H9 (cell line): ENCODE data around the gene TMEM169. TPM values are rescaled to one million over a fixed set of nuclear protein-coding genes. Genes with fewer than 3 reads are reported as not detected.

ENCODE experiments used
- DNase-seq: peaks from one replicate; pipeline ENCODE4 v3.0.0-alpha.2; 2017
- H2AFZ ChIP-seq: one replicate; pipeline ENCODE4 v1.6.1; 2013; ENCODE audit warnings: mild to moderate bottlenecking, low read length, control low read depth, moderate library complexity
- H2AK5ac ChIP-seq: 2 replicates; pipeline ENCODE4 v1.6.1; 2013; ENCODE audit warnings: low read length, control low read depth, mixed read lengths; ENCODE audit not compliant: insufficient read length
- H2BK120ac ChIP-seq: one replicate; pipeline ENCODE4 v1.6.1; 2013; ENCODE audit warnings: low read depth, mild to moderate bottlenecking, low read length, control low read depth, inconsistent platforms; ENCODE audit not compliant: poor library complexity, severe bottlenecking
- H2BK12ac ChIP-seq: 2 replicates; pipeline ENCODE4 v1.6.1; 2013; ENCODE audit warnings: low read length, control low read depth, mixed read lengths, low read depth; ENCODE audit not compliant: insufficient read length
- H2BK15ac ChIP-seq: 2 replicates; pipeline ENCODE4 v1.6.1; 2013; ENCODE audit warnings: low read depth, low read length, control low read depth
- H2BK20ac ChIP-seq: one replicate; pipeline ENCODE4 v1.6.1; 2013; ENCODE audit warnings: low read depth, mild to moderate bottlenecking, low read length, control low read depth, inconsistent platforms; ENCODE audit not compliant: poor library complexity, severe bottlenecking
- H2BK5ac ChIP-seq: 2 replicates; pipeline ENCODE4 v1.6.1; 2013; ENCODE audit warnings: low read length, control low read depth, mixed read lengths; ENCODE audit not compliant: insufficient read length
- H3K14ac ChIP-seq: 2 replicates; pipeline ENCODE4 v1.6.1; 2013; ENCODE audit warnings: low read length, control low read depth; ENCODE audit not compliant: insufficient read depth
- H3K18ac ChIP-seq: 2 replicates; pipeline ENCODE4 v1.6.1; 2013; ENCODE audit warnings: low read depth, mild to moderate bottlenecking, mixed read lengths, low read length, control low read depth; ENCODE audit not compliant: insufficient read length
- H3K23ac ChIP-seq: 2 replicates; pipeline ENCODE4 v1.6.1; 2013; ENCODE audit warnings: low read length, control low read depth, mixed read lengths, low read depth; ENCODE audit not compliant: insufficient read length
- H3K23me2 ChIP-seq: 2 replicates; pipeline ENCODE4 v1.6.1; 2013; ENCODE audit warnings: low read depth, mild to moderate bottlenecking, mixed read lengths, low read length, control low read depth; ENCODE audit not compliant: insufficient read length, poor library complexity, severe bottlenecking
- H3K27ac ChIP-seq: 2 replicates; pipeline ENCODE4 v1.5.1; 2013; ENCODE audit warnings: low read length, control low read depth, mixed read lengths, low read depth; ENCODE audit not compliant: insufficient read length
- H3K27me3 ChIP-seq: 2 replicates; pipeline ENCODE4 v1.6.1; 2013; ENCODE audit warnings: low read length, control low read depth, inconsistent platforms; ENCODE audit not compliant: insufficient read depth
- H3K4ac ChIP-seq: 2 replicates; pipeline ENCODE4 v1.6.1; 2013; ENCODE audit warnings: low read depth, mild to moderate bottlenecking, control low read depth, inconsistent platforms, low read length, moderate library complexity
- H3K4me1 ChIP-seq: 2 replicates; pipeline ENCODE4 v1.6.1; 2013; ENCODE audit warnings: low read length, control low read depth, inconsistent platforms; ENCODE audit not compliant: insufficient read depth
- H3K4me2 ChIP-seq: 2 replicates; pipeline ENCODE4 v1.6.1; 2013; ENCODE audit warnings: low read length, control low read depth, mixed read lengths; ENCODE audit not compliant: insufficient read length, insufficient read depth
- H3K56ac ChIP-seq: 2 replicates; pipeline ENCODE4 v1.6.1; 2013; ENCODE audit warnings: low read depth, mild to moderate bottlenecking, mixed read lengths, low read length, control low read depth; ENCODE audit not compliant: insufficient read length
- H3K79me1 ChIP-seq: 2 replicates; pipeline ENCODE4 v1.6.1; 2013; ENCODE audit warnings: low read depth, mild to moderate bottlenecking, moderate library complexity, low read length, control low read depth, inconsistent platforms; ENCODE audit not compliant: insufficient read depth, poor library complexity, severe bottlenecking
- H3K79me2 ChIP-seq: 2 replicates; pipeline ENCODE4 v1.6.1; 2013; ENCODE audit warnings: low read length, control low read depth, inconsistent platforms; ENCODE audit not compliant: insufficient read depth
- H3K9ac ChIP-seq: 2 replicates; pipeline ENCODE4 v1.6.1; 2013; ENCODE audit warnings: low read length, control low read depth, mixed read lengths; ENCODE audit not compliant: insufficient read length; ENCODE audit errors: extremely low read depth
- H3K9me3 ChIP-seq: one replicate; pipeline ENCODE4 v1.6.1; 2013; ENCODE audit warnings: low read depth, low read length, inconsistent platforms; ENCODE audit not compliant: control insufficient read depth
- H3T11ph ChIP-seq: one replicate; pipeline ENCODE4 v1.6.1; 2013; ENCODE audit warnings: mild to moderate bottlenecking, low read length, control low read depth, inconsistent platforms
- H4K20me1 ChIP-seq: one replicate; pipeline ENCODE4 v1.6.1; 2013; ENCODE audit not compliant: control insufficient read depth, insufficient read length, insufficient read depth
- H4K5ac ChIP-seq: 2 replicates; pipeline ENCODE4 v1.6.1; 2013; ENCODE audit warnings: low read depth, mild to moderate bottlenecking, mixed read lengths, low read length, control low read depth; ENCODE audit not compliant: insufficient read length
- H4K8ac ChIP-seq: replicated peaks from 2 replicates; pipeline ENCODE4 v1.6.1; 2013; ENCODE audit warnings: low read length, control low read depth, mixed read lengths, low read depth; ENCODE audit not compliant: insufficient read length
- H4K91ac ChIP-seq: 2 replicates; pipeline ENCODE4 v1.6.1; 2013; ENCODE audit warnings: low read depth, mild to moderate bottlenecking, moderate library complexity, mixed read lengths, low read length, control low read depth; ENCODE audit not compliant: insufficient read length
- H3K27ac Mint-ChIP-seq, 3 experiments: 2 replicates in 2 of 3; 3 replicates in 1 of 3; pipeline ENCODE4 v1.8.0; 2020 to 2021; ENCODE audit warnings: mixed read lengths in 3 of 3, mild to moderate bottlenecking in 1 of 3, moderate library complexity in 1 of 3
- H3K27me3 Mint-ChIP-seq: 2 replicates; pipeline ENCODE4 v1.8.0; 2021; ENCODE audit warnings: low read depth, mild to moderate bottlenecking, moderate library complexity, mixed read lengths
- H3K36me3 Mint-ChIP-seq, 3 experiments: 2 replicates in 2 of 3; 3 replicates in 1 of 3; pipeline ENCODE4 v1.8.0; 2020 to 2021; ENCODE audit warnings: low read depth in 3 of 3, mixed read lengths in 3 of 3; ENCODE audit not compliant: insufficient read depth in 1 of 3
- H3K4me1 Mint-ChIP-seq, 2 experiments: 2 replicates each; pipeline ENCODE4 v1.8.0; 2020; ENCODE audit warnings: mixed read lengths in 2 of 2
- H3K4me3 Mint-ChIP-seq, 2 experiments: 2 replicates in 1 of 2; 3 replicates in 1 of 2; pipeline ENCODE4 v1.8.0; 2020 to 2021; ENCODE audit warnings: mild to moderate bottlenecking in 2 of 2, mixed read lengths in 2 of 2, moderate library complexity in 1 of 2
- H3K9me3 Mint-ChIP-seq, 2 experiments: 2 replicates in 1 of 2; 3 replicates in 1 of 2; pipeline ENCODE4 v1.8.0; 2020; ENCODE audit warnings: mild to moderate bottlenecking in 2 of 2, mixed read lengths in 2 of 2, moderate library complexity in 1 of 2
- CTCF ChIP-seq: fragments of 200-600 bp; sonication (generic); conservative IDR thresholded peaks from 3 replicates; pipeline ENCODE4 v1.8.0; 2021; ENCODE audit warnings: antibody characterized with exemption, mild to moderate bottlenecking
- WGBS: extraction: QIAGEN DNeasy Blood & Tissue Kit; methylation state at CpG from one replicate; pipeline ENCODE4 v1.1.7; 2013; ENCODE audit warnings: missing lambda C conversion rate, low lambda C conversion rate, mixed read lengths; ENCODE audit not compliant: insufficient read length; ENCODE audit errors: extremely low coverage; 5-methylcytosine and 5-hydroxymethylcytosine counted together
- total RNA-seq: library from RNA; stranded (reverse); gene quantifications from 2 replicates; pipeline ENCODE4 v1.2.1, GENCODE V29; 2021

Gene TMEM169
- total RNA-seq, 1 experiment from 2014 or later, result 1.0 TPM

- Histone ChIP-seq H4K91ac (no peak overlapping the region), H2BK15ac (no peak overlapping the region), H4K20me1 (no peaks in the 10 kb centered on the region), H3K4me2 (no peak overlapping the region), H3K27ac (no peak overlapping the region), H3T11ph (no peak overlapping the region), H3K4me1 (no peaks in the 10 kb centered on the region), H3K79me1 (peaks cover 9% of the 10 kb centered on the region), H3K9me3 (no peaks in the 10 kb centered on the region), H3K79me2 (peaks cover 3% of the 10 kb centered on the region; the same call in 1 of the 2 replicates), H3K27me3 (no peaks in the 10 kb centered on the region), H4K8ac (no peak overlapping the region), H2AK5ac (no peak overlapping the region), H3K56ac (no peak overlapping the region), H2BK12ac (no peak overlapping the region), H3K23ac (no peak overlapping the region), H3K23me2 (no peaks in the 10 kb centered on the region), H2BK120ac (no peak overlapping the region), H4K5ac (no peak overlapping the region), H3K18ac (no peak overlapping the region), H3K14ac (no peak overlapping the region), H2BK20ac (no peak overlapping the region), H2BK5ac (no peak overlapping the region), H3K4ac (no peak overlapping the region), H2AFZ (no peak overlapping the region), H3K9ac (no peak overlapping the region)
- H3K27me3 Mint-ChIP-seq, result no peaks in the 10 kb centered on the region
- no CpG with 5 or more reads among the region's 7 CpGs for WGBS
- DNase-seq, result no peak
- H3K4me1 Mint-ChIP-seq, result peaks cover 18 to 28% of the 10 kb centered on the region in 2 experiments
- H3K9me3 Mint-ChIP-seq, result no peaks in the 10 kb centered on the region
- H3K27ac Mint-ChIP-seq, result peak overlapping the region in 1 of 3 experiments; percentile 79; a peak in 2 of 7 replicates
- H3K36me3 Mint-ChIP-seq, result peaks cover 55 to 97% (median 91%) of the 10 kb centered on the region in 3 experiments; a peak in 6 of 7 replicates
- peak; percentile 35; the same call in 2 of the 3 replicates for TF ChIP-seq CTCF
- H3K4me3 Mint-ChIP-seq, result no peak overlapping the region
Measured at GRCh38 chr2:216151313-216152025, 69.8 kb downstream of the TMEM169 start.

Other genes starting within 250 kb of the TMEM169 start
- 21.0 and 21.8 TPM in 2 replicates for gene MREG, start 68.4 kb upstream of the TMEM169 start, total RNA-seq
- gene PECR, start 110 bp upstream of the TMEM169 start, total RNA-seq, result 15.3 and 16.5 TPM in 2 replicates
- gene XRCC5, start 27.4 kb downstream of the TMEM169 start, total RNA-seq, result 613 and 618 TPM in 2 replicates